Measurements from ENCODE around the gene USP37.

- TF ChIP-seq, protein P1, sequence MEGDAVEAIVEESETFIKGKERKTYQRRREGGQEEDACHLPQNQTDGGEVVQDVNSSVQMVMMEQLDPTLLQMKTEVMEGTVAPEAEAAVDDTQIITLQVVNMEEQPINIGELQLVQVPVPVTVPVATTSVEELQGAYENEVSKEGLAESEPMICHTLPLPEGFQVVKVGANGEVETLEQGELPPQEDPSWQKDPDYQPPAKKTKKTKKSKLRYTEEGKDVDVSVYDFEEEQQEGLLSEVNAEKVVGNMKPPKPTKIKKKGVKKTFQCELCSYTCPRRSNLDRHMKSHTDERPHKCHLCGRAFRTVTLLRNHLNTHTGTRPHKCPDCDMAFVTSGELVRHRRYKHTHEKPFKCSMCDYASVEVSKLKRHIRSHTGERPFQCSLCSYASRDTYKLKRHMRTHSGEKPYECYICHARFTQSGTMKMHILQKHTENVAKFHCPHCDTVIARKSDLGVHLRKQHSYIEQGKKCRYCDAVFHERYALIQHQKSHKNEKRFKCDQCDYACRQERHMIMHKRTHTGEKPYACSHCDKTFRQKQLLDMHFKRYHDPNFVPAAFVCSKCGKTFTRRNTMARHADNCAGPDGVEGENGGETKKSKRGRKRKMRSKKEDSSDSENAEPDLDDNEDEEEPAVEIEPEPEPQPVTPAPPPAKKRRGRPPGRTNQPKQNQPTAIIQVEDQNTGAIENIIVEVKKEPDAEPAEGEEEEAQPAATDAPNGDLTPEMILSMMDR (IDR thresholded peaks at IDR 0.05), result no peak
- TF ChIP-seq POLR2AphosphoS5 (IDR thresholded peaks at IDR 0.05), result peak in 2 of 3 donors; percentile 31 to 65
- TF ChIP-seq POLR2A (IDR thresholded peaks at IDR 0.05), result no peak
Measured at GRCh38 chr2:218406949-218407618, 161.1 kb downstream of the USP37 start.

Measured in breast epithelium (tissue), 3 donors.